Endothelial cell of umbilical vein (primary cell): ENCODE measurements around the gene LRRC31. TPM values are rescaled to one million over a fixed set of nuclear protein-coding genes. Genes with fewer than 3 reads are reported as not detected.

ENCODE experiments used
- BruUV-seq: library from RNA; stranded (reverse); fragments of 400-500 nt; replicated peaks from 2 replicates; lab custom pipeline; 2021; lab: Mats Ljungman, UMichigan
- CTCF ChIA-PET: fragments of 300-600, 350-600 bp; sonication (Branson Sonifier 250); formaldehyde crosslinking; loops from one replicate; lab custom pipeline; 2021; ENCODE audit warnings: antibody characterized with exemption, inconsistent platforms; lab: Charles Lee
- POLR2A ChIA-PET: fragments of 300-600, 350-600 bp; sonication (Branson Sonifier 250); formaldehyde crosslinking; loops from one replicate; lab custom pipeline; 2021; ENCODE audit warnings: antibody characterized with exemption, inconsistent platforms; lab: Charles Lee
- DNase-seq: peaks from one replicate; pipeline ENCODE4 v3.0.0-alpha.2; 2011; ENCODE audit warnings: low read depth, low spot score
- FAIRE-seq: peaks from 2 replicates; lab custom pipeline; 2011; peaks lifted over from hg19 to GRCh38; lab: Jason Lieb, UNC
- H2AFZ ChIP-seq: 2 replicates; pipeline ENCODE4 v1.6.0; 2012; ENCODE audit warnings: low read depth, low read length, control low read depth, inconsistent platforms
- H3K27ac ChIP-seq: 2 replicates; pipeline ENCODE4 v1.5.1; 2011; ENCODE audit warnings: low read depth, mild to moderate bottlenecking, control low read depth, low read length, moderate library complexity; ENCODE audit not compliant: insufficient read depth
- H3K27me3 ChIP-seq, 2 experiments: 2 replicates each; pipeline versions ENCODE4 v1.6.0 to v1.6.1; 2011; ENCODE audit warnings: low read length in 2 of 2, mixed read lengths in 1 of 2; ENCODE audit not compliant: control insufficient read depth in 2 of 2, insufficient read depth in 2 of 2
- H3K36me3 ChIP-seq, 2 experiments: 2 replicates in 1 of 2; 3 replicates in 1 of 2; pipeline ENCODE4 v1.5.1; 2011; ENCODE audit warnings: low read length in 2 of 2, mild to moderate bottlenecking in 1 of 2, moderate library complexity in 1 of 2; ENCODE audit not compliant: control insufficient read depth in 2 of 2, insufficient read depth in 2 of 2; ENCODE audit errors: extremely low read depth in 1 of 2
- H3K4me1 ChIP-seq: 3 replicates; pipeline ENCODE4 v1.5.1; 2011; ENCODE audit warnings: mild to moderate bottlenecking, low read length; ENCODE audit not compliant: control insufficient read depth, insufficient read depth; ENCODE audit errors: extremely low read depth
- H3K4me2 ChIP-seq: 2 replicates; pipeline ENCODE4 v1.6.1; 2011; ENCODE audit warnings: low read length, control low read depth, mixed read lengths; ENCODE audit not compliant: insufficient read depth
- H3K4me3 ChIP-seq, 3 experiments: fragments of 200-600 bp in 1 of 3; sonication (generic), shearing (Covaris generic) in 1 of 3; replicated peaks in 1 of 3; 2 replicates each; pipeline ENCODE4 v1.5.1; 2011 to 2016; ENCODE audit warnings: control low read depth in 3 of 3, low read length in 3 of 3, mild to moderate bottlenecking in 2 of 3, inconsistent platforms in 1 of 3, low read depth in 1 of 3, moderate library complexity in 1 of 3; ENCODE audit not compliant: insufficient read depth in 1 of 3
- H3K79me2 ChIP-seq: 2 replicates; pipeline ENCODE4 v1.6.0; 2012; ENCODE audit warnings: low read length, inconsistent platforms; ENCODE audit not compliant: control insufficient read depth, insufficient read depth
- H3K9ac ChIP-seq: replicated peaks from 2 replicates; pipeline ENCODE3; 2011; ENCODE audit warnings: low read length, control low read depth; ENCODE audit not compliant: insufficient read depth; ENCODE audit errors: extremely low read depth
- H3K9me1 ChIP-seq: replicated peaks from 3 replicates; pipeline ENCODE4 v1.6.0; 2011; ENCODE audit warnings: mild to moderate bottlenecking, low read length; ENCODE audit not compliant: control insufficient read depth, insufficient read depth; ENCODE audit errors: extremely low read depth
- H3K9me3 ChIP-seq: replicated peaks from 2 replicates; pipeline ENCODE4 v1.5.1; 2012; ENCODE audit warnings: low read length, inconsistent platforms; ENCODE audit not compliant: control insufficient read depth, insufficient read depth
- H4K20me1 ChIP-seq: replicated peaks from 2 replicates; pipeline ENCODE3; 2011; ENCODE audit warnings: mild to moderate bottlenecking, low read length; ENCODE audit not compliant: control insufficient read depth, insufficient read depth; ENCODE audit errors: extremely low read depth
- EZH2 ChIP-seq: IDR thresholded peaks from 2 replicates; pipeline ENCODE4 v1.6.1; 2012; ENCODE audit warnings: borderline replicate concordance, low read depth, mild to moderate bottlenecking, moderate library complexity, low read length, inconsistent platforms; ENCODE audit not compliant: severe bottlenecking
- FOS ChIP-seq: IDR thresholded peaks from 2 replicates; pipeline ENCODE4 v1.6.1; 2011; ENCODE audit warnings: mild to moderate bottlenecking, low read length, moderate library complexity, borderline replicate concordance; ENCODE audit not compliant: insufficient read depth
- GATA2 ChIP-seq: IDR thresholded peaks from 2 replicates; pipeline ENCODE4 v1.7.0; 2011; ENCODE audit warnings: low read depth, mild to moderate bottlenecking, moderate library complexity, mixed read lengths, low read length; ENCODE audit not compliant: insufficient read length, insufficient read depth
- JUN ChIP-seq: IDR thresholded peaks from 2 replicates; pipeline ENCODE4 v1.6.1; 2011; ENCODE audit warnings: borderline replicate concordance, low read depth; ENCODE audit not compliant: insufficient read length, insufficient read depth
- MYC ChIP-seq: IDR thresholded peaks from one replicate; pipeline ENCODE4 v1.6.1; 2011; ENCODE audit warnings: mild to moderate bottlenecking, low read depth, low read length
- POLR2A ChIP-seq: IDR thresholded peaks from 2 replicates; pipeline ENCODE4 v1.6.1; 2012; ENCODE audit warnings: low read depth, mild to moderate bottlenecking, control low read depth, low read length
- POLR2AphosphoS5 ChIP-seq: IDR thresholded peaks from 2 replicates; pipeline ENCODE4 v1.6.1; 2012; ENCODE audit warnings: low read depth, mild to moderate bottlenecking, control low read depth, low read length, moderate library complexity; ENCODE audit not compliant: insufficient read depth
- dilution Hi-C: fragments of 300-500 bp; cut with MboI; formaldehyde crosslinking; loops from one replicate; pipeline ENCODE4 v1.15.0; 2019; ENCODE audit warnings: low sequenced_read_pairs; ENCODE audit not compliant: extremely low pct_ligation_motif_present
- intact Hi-C: fragments of 100-400 bp; cut with micrococcal nuclease; formaldehyde crosslinking; loops from one replicate; pipeline ENCODE4 v1.10.0; 2022
- polyA plus RNA-seq, 4 experiments: library from polyadenylated mRNA; depleted of rRNA in 3 of 4; stranded (reverse) in 3 of 4; unstranded in 1 of 4; fragments of >200 nt; gene quantifications; 2 replicates each; pipeline versions ENCODE4 v1.2.1 to v1.2.3, GENCODE V29; 2011 to 2012; ENCODE audit warnings: missing spikeins in 1 of 4
- total RNA-seq: library from RNA; stranded (reverse); gene quantifications from 2 replicates; pipeline ENCODE4 v1.2.3, GENCODE V29; 2021
- TF ChIP-seq, protein P1 (sequence below): IDR thresholded peaks from 2 replicates; pipeline ENCODE4 v1.6.1; 2011; ENCODE audit not compliant: insufficient read depth, insufficient read length
- TF ChIP-seq, protein P2 (sequence below), 2 donors: IDR thresholded peaks; 1 replicate in 1 of 2; 2 replicates in 1 of 2; pipeline ENCODE4 v1.5.1; 2011; ENCODE audit warnings: low read length in 2 of 2, mild to moderate bottlenecking in 2 of 2, moderate library complexity in 2 of 2, control low read depth in 1 of 2, inconsistent platforms in 1 of 2, low read depth in 1 of 2; ENCODE audit not compliant: insufficient read depth in 1 of 2; ENCODE audit errors: extremely low read depth in 1 of 2

LRRC31 gene
- total and polyA plus RNA-seq, 2 donors (not counting 3 experiments of a cell fraction or from before 2014, with no cell fraction given): not detected

DNA sequence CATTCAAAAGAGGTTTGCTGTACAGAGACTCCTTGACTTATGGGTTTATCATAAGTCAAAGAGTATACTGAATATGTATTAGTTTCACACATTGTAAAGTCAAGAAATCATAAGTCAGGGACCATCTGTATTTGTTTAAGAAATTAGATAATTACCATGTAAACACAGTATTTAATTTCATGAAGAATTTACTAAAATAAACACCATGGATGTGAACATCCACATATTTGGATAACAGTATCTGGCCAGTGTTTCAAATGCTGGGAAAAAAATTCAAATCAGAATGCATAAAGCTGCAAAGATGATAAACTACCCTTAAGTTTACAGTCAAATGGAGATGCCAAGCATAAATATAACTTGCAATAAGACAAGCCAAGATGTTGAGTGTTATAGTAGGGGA is 79.5 kb downstream of the LRRC31 start:
- DNase-seq (no peak), FAIRE-seq (no peak)
- Histone ChIP-seq H3K4me1 (no peaks in the 10 kb centered on the region), H3K4me2 (no peak overlapping the region), H3K27me3 (no peaks in the 10 kb centered on the region), H3K9ac (no peak overlapping the region), H3K4me3 (no peak overlapping the region), H3K36me3 (peaks cover 5 to 12% of the 10 kb centered on the region in 2 experiments), H3K9me1 (no peaks in the 10 kb centered on the region), H2AFZ (no peak overlapping the region), H3K9me3 (no peaks in the 10 kb centered on the region), H4K20me1 (no peaks in the 10 kb centered on the region), H3K79me2 (no peaks in the 10 kb centered on the region), H3K27ac (no peak overlapping the region)
- no peak for TF ChIP-seq POLR2AphosphoS5
- TF ChIP-seq FOS: no peak
- TF ChIP-seq, protein P1, sequence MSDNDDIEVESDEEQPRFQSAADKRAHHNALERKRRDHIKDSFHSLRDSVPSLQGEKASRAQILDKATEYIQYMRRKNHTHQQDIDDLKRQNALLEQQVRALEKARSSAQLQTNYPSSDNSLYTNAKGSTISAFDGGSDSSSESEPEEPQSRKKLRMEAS: no peak
- no peak for TF ChIP-seq GATA2
- TF ChIP-seq MYC: no peak
- TF ChIP-seq EZH2: no peak
- TF ChIP-seq POLR2A: no peak
- TF ChIP-seq, protein P2, sequence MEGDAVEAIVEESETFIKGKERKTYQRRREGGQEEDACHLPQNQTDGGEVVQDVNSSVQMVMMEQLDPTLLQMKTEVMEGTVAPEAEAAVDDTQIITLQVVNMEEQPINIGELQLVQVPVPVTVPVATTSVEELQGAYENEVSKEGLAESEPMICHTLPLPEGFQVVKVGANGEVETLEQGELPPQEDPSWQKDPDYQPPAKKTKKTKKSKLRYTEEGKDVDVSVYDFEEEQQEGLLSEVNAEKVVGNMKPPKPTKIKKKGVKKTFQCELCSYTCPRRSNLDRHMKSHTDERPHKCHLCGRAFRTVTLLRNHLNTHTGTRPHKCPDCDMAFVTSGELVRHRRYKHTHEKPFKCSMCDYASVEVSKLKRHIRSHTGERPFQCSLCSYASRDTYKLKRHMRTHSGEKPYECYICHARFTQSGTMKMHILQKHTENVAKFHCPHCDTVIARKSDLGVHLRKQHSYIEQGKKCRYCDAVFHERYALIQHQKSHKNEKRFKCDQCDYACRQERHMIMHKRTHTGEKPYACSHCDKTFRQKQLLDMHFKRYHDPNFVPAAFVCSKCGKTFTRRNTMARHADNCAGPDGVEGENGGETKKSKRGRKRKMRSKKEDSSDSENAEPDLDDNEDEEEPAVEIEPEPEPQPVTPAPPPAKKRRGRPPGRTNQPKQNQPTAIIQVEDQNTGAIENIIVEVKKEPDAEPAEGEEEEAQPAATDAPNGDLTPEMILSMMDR (IDR thresholded peaks at IDR 0.05; ENCODE audit: extremely low read depth in 1 of 2, insufficient read depth in 1 of 2, low read depth in 1 of 2, low read length in 2 of 2): no peak
- TF ChIP-seq JUN: no peak
- dilution Hi-C loops: no loop called here
- intact Hi-C loops: no loop called here
- ChIA-PET POLR2A (interaction anchor here (0.6 kb wide), 1 partner anchor 300 kb away, joined by 6 read pairs; no protein-coding TSS in a partner anchor), CTCF (no interaction called here)
- no TSS peak for BruUV-seq

Other genes starting within 250 kb of the LRRC31 start
- gene MECOM, start 206.2 kb downstream of the LRRC31 start, total RNA-seq: 117 and 123 TPM in 2 replicates
- gene MECOM, start 206.2 kb downstream of the LRRC31 start, polyA plus RNA-seq: 24.0 and 29.0 TPM in 2 replicates
- gene TERC, start 104.9 kb downstream of the LRRC31 start, total RNA-seq: 6.1 and 10.0 TPM in 2 replicates
- gene TERC, start 104.9 kb downstream of the LRRC31 start, polyA plus RNA-seq: 2.6 TPM in 2 replicates
- gene ACTRT3, start 100.4 kb downstream of the LRRC31 start, total RNA-seq: 3.3 and 5.1 TPM in 2 replicates
- gene ACTRT3, start 100.4 kb downstream of the LRRC31 start, polyA plus RNA-seq: 2.1 and 2.6 TPM in 2 replicates
- 11.7 and 12.7 TPM in 2 replicates for gene MYNN, start 96.5 kb downstream of the LRRC31 start, total RNA-seq
- gene MYNN, start 96.5 kb downstream of the LRRC31 start, polyA plus RNA-seq: 5.5 and 7.1 TPM in 2 replicates
- gene LRRIQ4, start 57.1 kb downstream of the LRRC31 start, total RNA-seq: not detected in 2 replicates
- gene LRRIQ4, start 57.1 kb downstream of the LRRC31 start, polyA plus RNA-seq: 0.04 TPM in 1 of 2 replicates, not detected in the other
- 2.4 and 2.5 TPM in 2 replicates for gene LRRC34, start 57.0 kb downstream of the LRRC31 start, total RNA-seq
- gene LRRC34, start 57.0 kb downstream of the LRRC31 start, polyA plus RNA-seq: 0.59 and 0.72 TPM in 2 replicates
- not detected in 2 replicates for gene SAMD7, start 41.6 kb upstream of the LRRC31 start, total RNA-seq
- not detected in 2 replicates for gene SAMD7, start 41.6 kb upstream of the LRRC31 start, polyA plus RNA-seq
- 77.8 and 90.8 TPM in 2 replicates for gene SEC62, start 96.9 kb upstream of the LRRC31 start, total RNA-seq
- 90.7 and 101 TPM in 2 replicates for gene SEC62, start 96.9 kb upstream of the LRRC31 start, polyA plus RNA-seq
- 1.1 and 1.3 TPM in 2 replicates for gene GPR160, start 168.1 kb upstream of the LRRC31 start, total RNA-seq
- gene GPR160, start 168.1 kb upstream of the LRRC31 start, polyA plus RNA-seq: 0.35 and 0.39 TPM in 2 replicates